Measurements from ENCODE around the gene MYH14. TPM values are rescaled to one million over a fixed set of nuclear protein-coding genes. Genes with fewer than 3 reads are reported as not detected.

Gene MYH14
- total and polyA plus RNA-seq, 2 of the 13 experiments (the other 11 are each of a cell fraction or from before 2014, with no cell fraction given) = 5.5 to 5.8 TPM

- Histone ChIP-seq H3K36me3 (replicated peaks in 1 of 2; ENCODE audit: control insufficient read depth in 1 of 2, insufficient read depth in 2 of 2, low read length in 2 of 2) (no peaks in the 10 kb centered on the region), H3K4me3 (replicated peaks in 1 of 3; ENCODE audit: insufficient read depth in 1 of 3, low read depth in 2 of 3, low read length in 3 of 3) (no peak overlapping the region), H4K20me1 (ENCODE audit: insufficient read depth, low read length) (no peaks in the 10 kb centered on the region), H3K27ac (ENCODE audit: extremely low read length, insufficient read depth, low read length) (no peak overlapping the region), H3K9ac (ENCODE audit: insufficient read depth, low read depth, low read length) (no peak overlapping the region), H2AFZ (ENCODE audit: low read length) (no peak overlapping the region), H3K4me1 (ENCODE audit: insufficient read depth, low read length) (no peaks in the 10 kb centered on the region), H3K27me3 (ENCODE audit: control insufficient read depth in 1 of 2, insufficient read depth in 2 of 2, low read length in 2 of 2) (no peaks in the 10 kb centered on the region), H3K4me2 (ENCODE audit: low read depth, low read length) (peak overlapping the region; percentile 16; the same call in 1 of the 2 replicates), H3K9me3 (ENCODE audit: low read length) (no peaks in the 10 kb centered on the region), H3K79me2 (ENCODE audit: insufficient read depth, low read length) (no peaks in the 10 kb centered on the region)
- CTCF ChIA-PET (ENCODE audit: low intra/inter-chr PET ratio, low total read pairs) = no interaction called here
- intact Hi-C loops (cut with micrococcal nuclease; ENCODE audit: unreplicated experiment) (no loop called here), in situ Hi-C loops (cut with HindIII; ENCODE audit: extremely low pct_ligation_motif_present, low pct_unique_long_range_greater_than_20kb) (no loop called here)
- no TSS peak for BruUV-seq (replicated peaks)
- 19% methylated on average over 8 of the region's 8 CpGs for WGBS (ENCODE audit: low lambda C conversion rate)
- POLR2A ChIA-PET = no interaction called here
- FAIRE-seq (no peak), DNase-seq (ENCODE audit: low spot score) (no peak), ATAC-seq (peak; percentile 46; the same call in 1 of the 3 replicates)
- TF ChIP-seq ZNF253 (CRISPR knock-in tag; IDR thresholded peaks at IDR 0.05; ENCODE audit: borderline replicate concordance) = no peak
- no peak for TF ChIP-seq SMC3 (IDR thresholded peaks at IDR 0.05; ENCODE audit: low read length)
- no peak for TF ChIP-seq RORA (CRISPR knock-in tag; IDR thresholded peaks at IDR 0.05)
- TF ChIP-seq HNRNPK (IDR thresholded peaks at IDR 0.05; ENCODE audit: low read depth, low read length, poor library complexity, severe bottlenecking) = peak; percentile 25
Observed at GRCh38 chr19:50173127-50173526, 30.3 kb upstream of the MYH14 start.

GRCh38 chr19:50174100-50174793 is 29.2 kb upstream of the MYH14 start:
- Histone ChIP-seq H2AFZ (ENCODE audit: low read length) (no peak overlapping the region), H3K27ac (ENCODE audit: extremely low read length, insufficient read depth, low read length) (no peak overlapping the region), H4K20me1 (ENCODE audit: insufficient read depth, low read length) (no peaks in the 10 kb centered on the region), H3K4me3 (replicated peaks in 1 of 3; ENCODE audit: insufficient read depth in 1 of 3, low read depth in 2 of 3, low read length in 3 of 3) (no peak overlapping the region), H3K4me2 (ENCODE audit: low read depth, low read length) (no peak overlapping the region), H3K4me1 (ENCODE audit: insufficient read depth, low read length) (no peaks in the 10 kb centered on the region), H3K36me3 (replicated peaks in 1 of 2; ENCODE audit: control insufficient read depth in 1 of 2, insufficient read depth in 2 of 2, low read length in 2 of 2) (no peaks in the 10 kb centered on the region), H3K79me2 (ENCODE audit: insufficient read depth, low read length) (no peaks in the 10 kb centered on the region), H3K9ac (ENCODE audit: insufficient read depth, low read depth, low read length) (no peak overlapping the region), H3K9me3 (ENCODE audit: low read length) (no peaks in the 10 kb centered on the region), H3K27me3 (ENCODE audit: control insufficient read depth in 1 of 2, insufficient read depth in 2 of 2, low read length in 2 of 2) (no peaks in the 10 kb centered on the region)
- intact Hi-C loops (cut with micrococcal nuclease; ENCODE audit: unreplicated experiment) (no loop called here), in situ Hi-C loops (cut with HindIII; ENCODE audit: extremely low pct_ligation_motif_present, low pct_unique_long_range_greater_than_20kb) (no loop called here)
- ATAC-seq (no peak), FAIRE-seq (no peak), DNase-seq (ENCODE audit: low spot score) (no peak)
- no TSS peak for BruUV-seq (replicated peaks)
- ChIA-PET CTCF (ENCODE audit: low intra/inter-chr PET ratio, low total read pairs) (no interaction called here), POLR2A (no interaction called here)
- 26% methylated on average over 5 of the region's 5 CpGs for WGBS (ENCODE audit: low lambda C conversion rate)
- TF ChIP-seq ADNP (CRISPR knock-in tag; IDR thresholded peaks at IDR 0.05) (0 out of 2 replicates have a peak, but pooled peaks have one; percentile 46), FOXC1 (CRISPR knock-in tag; IDR thresholded peaks at IDR 0.05; ENCODE audit: borderline replicate concordance) (no peak), NCOA5 (CRISPR knock-in tag; IDR thresholded peaks at IDR 0.05) (no peak), ZNF567 (CRISPR knock-in tag; IDR thresholded peaks at IDR 0.05; ENCODE audit: borderline replicate concordance) (no peak), ZNF563 (CRISPR knock-in tag; IDR thresholded peaks at IDR 0.05) (no peak), ZNF672 (CRISPR knock-in tag; IDR thresholded peaks at IDR 0.05) (no peak), ZNF569 (CRISPR knock-in tag; IDR thresholded peaks at IDR 0.05; ENCODE audit: borderline replicate concordance) (no peak), ZMYM3 (CRISPR knock-in tag; IDR thresholded peaks at IDR 0.05) (peak; percentile 21; the same call in 1 of the 2 replicates), AFF4 (CRISPR knock-in tag; IDR thresholded peaks at IDR 0.05) (no peak)
